Stimulated activated CD8-positive, alpha-beta memory T cell treated with anti-CD3 and anti-CD28 coated beads, Interleukin-15, amount 100 ng/mL, for 1 hour (primary cell): ENCODE measurements around the gene KCNMA1.

Source experiments
- DNase-seq: peaks from one replicate; pipeline ENCODE4 v3.0.0-alpha.2; 2020; ENCODE audit warnings: low read depth

KCNMA1 gene

DNA sequence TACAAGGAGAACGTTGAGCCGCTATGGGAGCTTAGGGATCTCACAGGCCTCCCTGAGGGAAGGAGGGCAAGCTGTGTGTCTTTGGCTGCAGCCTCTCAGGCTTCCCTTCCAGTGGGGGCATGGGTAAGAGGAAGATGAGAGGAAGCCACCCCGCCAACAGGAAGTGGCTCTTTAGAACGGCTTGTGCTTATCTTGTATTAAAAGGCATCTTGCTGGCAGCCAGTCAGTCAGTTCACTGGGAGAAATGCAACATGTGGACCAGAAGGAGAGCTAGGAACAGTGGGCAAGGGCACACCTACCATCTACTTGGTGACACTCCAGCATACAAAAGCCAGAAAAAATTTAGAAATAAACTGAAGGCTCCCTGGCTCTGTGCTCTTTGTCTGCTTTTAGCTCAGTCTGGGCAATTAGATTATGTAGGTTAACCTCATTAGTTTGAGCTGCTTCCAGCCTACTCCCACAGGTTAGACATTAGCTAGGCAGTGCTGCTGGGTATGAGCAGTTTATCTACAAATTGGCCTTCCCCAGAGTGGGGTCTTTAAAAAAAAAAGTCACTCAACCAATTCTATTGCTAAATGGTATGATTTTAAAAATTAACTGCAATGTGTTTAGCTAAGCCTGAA is 595.9 kb downstream of the KCNMA1 start:
- DNase-seq = no peak

DNA sequence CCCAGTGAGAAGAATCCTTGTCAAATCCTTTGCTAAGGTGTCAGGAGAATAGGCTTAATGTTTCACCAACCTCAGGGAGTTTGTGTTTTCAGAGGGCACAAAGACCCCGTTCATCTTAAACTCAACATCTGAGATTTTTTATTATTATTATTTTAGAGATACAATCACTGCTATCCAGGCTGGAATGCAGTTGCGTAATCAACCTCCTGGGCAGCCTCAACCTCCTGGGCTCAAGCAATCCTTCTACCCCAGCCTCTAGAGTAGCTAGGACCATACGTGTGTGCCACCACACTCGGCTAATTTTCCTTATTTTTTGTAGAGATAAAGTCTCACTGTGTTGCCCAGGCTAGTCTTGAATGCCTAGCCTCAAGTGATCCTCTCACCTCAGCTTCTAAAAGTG is 599.2 kb downstream of the KCNMA1 start:
- no peak for DNase-seq

DNA sequence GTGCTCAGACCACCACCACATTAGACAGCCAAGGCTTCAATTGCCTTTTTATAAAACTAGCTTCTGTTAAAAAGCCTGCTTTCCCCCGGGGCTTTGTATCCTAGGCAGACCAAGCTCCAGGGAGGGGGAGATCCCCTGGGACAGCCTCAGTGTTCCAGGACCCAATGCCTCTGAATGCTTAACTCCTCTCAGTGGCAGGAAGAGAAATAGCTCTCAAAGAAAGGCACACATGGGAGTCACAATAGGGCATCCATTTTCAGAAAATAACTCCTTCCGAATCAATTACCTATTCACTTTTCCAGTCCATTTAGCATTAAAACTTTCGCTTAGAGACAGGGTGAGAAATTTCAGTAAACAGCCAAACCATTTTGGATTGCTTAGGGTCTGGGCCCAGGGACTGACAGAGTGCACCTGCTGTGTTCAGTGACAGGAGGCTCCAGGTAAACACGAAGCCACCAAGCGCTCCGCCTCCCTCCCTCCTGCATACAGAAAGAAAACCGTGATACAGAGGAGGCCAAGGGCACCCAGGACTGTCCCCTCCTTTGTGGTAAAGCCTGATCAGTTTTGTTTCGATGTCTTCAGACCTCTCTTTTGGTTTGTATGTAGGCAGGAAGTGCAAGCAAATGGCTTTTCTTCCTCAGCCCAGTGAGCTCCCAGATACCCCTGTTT is 599.7 kb downstream of the KCNMA1 start:
- DNase-seq = no peak

DNA sequence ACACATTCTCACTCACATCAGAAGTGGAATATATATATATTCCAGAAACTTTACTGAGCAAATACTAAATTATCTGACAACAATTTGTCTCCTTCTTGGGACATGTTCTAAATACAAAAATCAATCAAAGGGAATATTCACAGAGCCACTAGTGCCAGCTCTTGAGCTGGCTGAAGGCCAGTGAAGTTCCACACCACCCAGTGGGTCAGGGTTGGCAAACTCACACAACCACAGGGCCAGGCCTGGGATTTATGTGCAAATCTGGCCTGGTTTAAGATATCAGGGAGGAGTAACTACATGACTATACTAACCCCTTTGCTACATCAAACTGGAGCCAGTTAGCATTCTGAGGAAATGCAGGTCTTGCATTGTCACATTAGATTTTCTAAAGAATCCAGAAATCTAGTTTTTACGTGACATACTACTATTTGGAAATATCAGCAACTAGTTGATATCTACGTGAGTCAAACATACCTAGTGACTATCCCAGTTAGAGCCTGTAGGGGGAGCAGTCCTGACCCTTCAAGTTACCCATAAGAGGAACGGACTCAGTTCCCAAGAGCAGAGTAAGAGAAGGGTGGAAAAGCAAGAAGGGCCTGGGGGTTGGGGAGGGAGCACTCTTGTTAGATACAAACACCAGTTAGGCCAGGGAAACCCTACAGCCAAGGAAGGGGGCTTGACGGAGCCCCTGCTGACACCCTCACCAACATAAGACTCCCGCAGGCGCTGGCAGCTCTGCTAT is 600.4 kb downstream of the KCNMA1 start:
- no peak for DNase-seq

DNA sequence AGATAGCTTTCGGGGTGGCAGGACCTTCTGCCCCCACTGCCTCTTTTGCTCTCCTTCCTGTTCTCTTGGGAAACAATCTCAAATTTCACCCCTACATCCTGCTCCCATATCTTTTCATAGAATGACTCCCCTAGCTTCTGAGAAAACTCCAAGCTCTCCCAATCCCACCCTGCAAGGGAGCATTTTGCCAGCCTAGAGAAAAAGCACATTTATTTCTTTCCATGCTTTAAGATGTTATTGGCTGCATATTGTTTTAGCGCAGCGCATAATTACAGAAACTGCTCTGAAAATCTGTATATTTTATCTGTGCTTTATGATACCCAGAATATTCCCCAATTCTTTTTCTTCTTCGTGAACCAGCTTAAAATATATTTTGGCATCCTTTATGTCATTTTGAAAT is 601.3 kb downstream of the KCNMA1 start:
- no peak for DNase-seq

DNA sequence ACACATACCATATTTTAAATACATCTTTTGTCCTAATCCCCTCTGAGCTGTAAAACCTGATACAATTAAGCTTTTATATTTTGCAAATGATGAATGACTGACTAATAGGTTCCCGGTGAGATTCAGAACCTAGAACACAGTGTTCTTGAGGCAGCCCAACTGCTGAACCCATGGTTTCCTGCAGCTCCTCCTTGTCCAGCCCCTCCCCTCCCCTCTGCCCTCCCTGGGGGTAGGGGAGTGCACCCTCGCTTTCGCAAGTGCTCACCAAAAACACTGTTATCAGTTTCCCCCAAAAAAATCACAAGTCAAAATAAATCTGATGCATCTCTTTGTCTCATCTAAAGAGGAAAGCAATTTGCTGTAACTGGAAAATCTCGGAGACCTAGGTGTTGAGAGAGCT is 602.8 kb downstream of the KCNMA1 start:
- DNase-seq = no peak

DNA sequence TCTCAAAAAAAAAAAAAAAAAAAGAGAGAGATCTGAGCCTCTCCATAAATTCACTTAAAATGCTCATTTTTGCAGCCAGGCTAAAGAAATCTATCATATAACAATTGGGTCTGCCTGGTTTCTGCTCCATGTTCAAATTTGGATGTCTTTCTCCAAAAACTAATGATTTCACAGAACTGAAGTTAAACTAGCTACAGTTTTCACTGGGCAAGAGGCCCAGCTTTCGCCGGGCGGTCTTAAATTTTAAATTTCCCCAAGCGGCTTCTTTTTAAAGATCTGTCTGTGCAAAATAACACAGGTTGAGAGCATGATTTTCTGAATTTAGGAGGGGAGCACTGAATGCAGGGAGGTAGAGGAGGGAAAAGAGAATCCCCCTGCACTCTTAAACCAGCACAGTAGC is 603.4 kb downstream of the KCNMA1 start:
- no peak for DNase-seq

DNA sequence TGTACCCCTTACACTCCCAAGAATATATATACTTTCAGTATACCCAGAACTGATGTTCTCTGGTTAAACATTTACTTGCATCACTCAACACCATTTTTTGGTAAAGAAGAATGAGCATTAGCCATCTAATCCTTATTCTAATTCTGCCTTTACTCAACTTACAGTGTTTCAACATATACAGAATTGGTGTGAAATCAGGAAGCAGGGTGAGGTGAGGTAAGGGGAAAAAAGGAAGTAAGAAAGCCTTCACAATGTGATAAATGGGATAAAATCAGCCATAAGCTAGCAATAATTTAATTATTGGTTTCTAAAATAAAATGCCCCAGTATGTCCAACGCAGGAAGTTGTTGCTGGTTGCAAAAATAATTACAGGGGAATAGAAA is 605.4 kb downstream of the KCNMA1 start:
- DNase-seq = no peak

DNA sequence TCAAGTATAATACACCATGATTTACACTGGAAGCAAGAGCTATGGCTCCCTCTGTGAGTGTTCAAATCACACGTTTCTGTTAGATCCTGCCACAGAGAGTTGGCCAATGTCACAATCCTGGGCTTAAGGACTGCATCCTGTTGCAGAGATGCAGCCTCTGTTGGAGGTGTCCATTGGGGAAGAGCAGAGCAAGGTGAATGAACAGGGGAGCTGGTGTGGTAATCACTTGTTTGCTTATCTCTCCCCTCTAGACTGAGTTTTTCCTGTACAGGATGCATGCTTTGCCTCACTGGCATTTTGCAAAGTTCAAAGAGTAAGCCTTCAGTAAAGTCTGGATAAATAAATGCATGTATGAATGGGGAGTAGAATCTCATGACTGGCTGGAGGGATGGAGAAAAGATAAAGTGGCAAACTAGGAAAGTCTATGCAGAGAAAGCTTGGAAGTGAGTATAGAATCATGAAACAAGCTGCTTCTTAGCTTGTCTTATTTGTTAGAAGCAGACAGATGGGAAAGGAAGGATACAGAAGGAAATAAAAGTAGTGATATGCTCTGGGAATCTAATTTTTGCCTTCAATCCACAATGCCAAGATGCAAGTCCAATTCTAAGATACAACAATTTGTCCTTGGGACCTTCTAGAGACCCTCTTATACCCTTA is 605.9 kb downstream of the KCNMA1 start:
- no peak for DNase-seq

DNA sequence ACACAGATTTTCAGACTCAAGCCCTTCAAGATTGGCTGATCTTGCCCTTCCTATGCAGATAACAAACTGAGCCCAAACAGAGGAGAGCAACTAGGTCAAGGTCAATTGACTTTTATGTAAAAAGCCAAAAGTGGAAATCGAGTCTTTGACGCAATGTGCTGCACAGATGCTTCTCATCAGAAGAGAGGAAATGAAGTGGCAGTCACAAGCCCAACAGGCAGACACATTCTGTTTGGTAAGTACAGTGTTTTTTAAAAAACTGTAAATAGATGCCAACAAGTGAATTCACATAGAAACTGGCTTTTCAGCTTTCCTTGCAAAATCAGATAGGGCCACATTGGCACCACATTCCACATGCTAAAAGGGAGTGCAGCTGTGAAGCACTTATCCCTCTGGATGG is 606.6 kb downstream of the KCNMA1 start:
- DNase-seq = no peak

DNA sequence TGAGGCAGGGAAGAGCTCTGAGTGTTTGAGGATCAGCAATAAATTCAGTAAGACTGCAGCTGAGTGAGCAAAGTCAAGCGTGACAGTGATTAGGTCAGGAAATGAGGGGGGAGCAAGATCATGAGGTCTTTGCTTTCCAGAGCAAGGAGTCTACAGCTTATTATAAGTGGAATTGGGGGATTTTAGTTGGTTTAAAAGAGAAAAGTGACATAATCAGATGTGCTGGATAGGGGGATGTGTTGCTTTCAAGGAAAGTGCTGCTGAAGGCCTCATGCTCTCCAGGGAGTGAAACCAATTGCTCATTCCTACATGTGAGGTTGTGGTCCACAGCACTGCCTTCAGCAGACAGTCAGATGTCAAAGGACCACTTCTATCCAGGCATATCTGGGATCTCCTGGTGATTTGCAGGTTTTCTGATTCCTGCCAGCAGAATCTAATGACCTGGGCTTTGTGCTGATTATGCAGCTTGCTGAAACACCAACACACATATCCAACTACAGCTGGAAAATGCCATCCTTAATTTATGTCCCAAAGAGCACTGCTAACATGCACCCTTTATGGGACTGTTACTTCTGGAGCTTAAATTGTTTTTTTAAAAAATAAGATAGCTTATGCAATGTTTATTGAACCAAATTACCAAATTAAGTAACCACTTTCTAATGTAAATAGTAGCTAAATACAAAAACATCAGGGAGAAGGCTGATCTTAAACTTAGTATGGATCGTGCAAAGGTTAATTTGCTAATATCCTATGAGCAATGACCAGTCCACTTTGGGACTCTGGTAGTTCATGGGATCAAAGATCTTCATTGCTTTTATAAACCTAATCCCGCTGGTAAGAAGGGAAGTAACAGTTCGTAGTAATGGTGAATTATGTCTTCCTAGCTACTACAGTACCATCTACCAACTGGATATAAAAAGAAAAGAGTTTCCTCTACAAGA is 607.6 kb downstream of the KCNMA1 start:
- no peak for DNase-seq

DNA sequence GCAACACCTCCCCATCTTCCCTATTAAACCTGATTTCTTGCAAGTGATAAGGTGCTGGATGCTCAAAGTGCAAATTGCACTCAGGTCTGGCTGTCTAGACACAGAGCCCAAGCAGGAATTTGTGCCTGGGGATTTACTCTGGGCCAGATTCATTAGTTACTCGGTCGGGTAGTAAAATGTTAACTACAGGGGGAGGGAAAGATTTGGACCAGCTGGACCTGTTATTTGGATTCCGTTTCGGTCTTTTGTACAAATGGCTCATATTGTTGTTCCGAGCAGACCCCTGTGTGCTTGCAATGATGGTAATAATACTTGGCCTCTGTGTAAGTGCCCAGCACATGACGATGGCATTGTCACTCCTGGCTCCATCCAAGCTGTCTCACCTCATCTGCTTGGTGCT is 609.6 kb downstream of the KCNMA1 start:
- DNase-seq = no peak

DNA sequence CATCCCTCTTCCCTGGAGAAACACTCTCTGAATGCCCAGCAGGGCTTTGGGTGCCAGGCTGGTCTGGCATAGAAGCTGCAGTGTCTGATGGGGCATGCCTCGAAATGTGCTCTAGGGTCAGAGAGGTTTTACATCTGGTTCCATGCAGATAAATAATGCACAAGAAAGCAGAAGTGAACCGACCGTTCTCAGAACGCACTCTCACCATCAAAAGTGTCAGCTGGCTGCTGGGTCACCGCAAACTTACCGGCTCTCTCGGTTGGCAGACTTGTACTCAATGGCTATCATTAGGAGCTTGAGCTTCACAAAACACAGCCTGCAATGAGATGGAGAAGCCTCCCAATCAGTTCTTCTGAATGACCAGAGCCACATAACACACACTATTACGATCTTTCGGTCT is 610.0 kb downstream of the KCNMA1 start:
- DNase-seq = no peak

DNA sequence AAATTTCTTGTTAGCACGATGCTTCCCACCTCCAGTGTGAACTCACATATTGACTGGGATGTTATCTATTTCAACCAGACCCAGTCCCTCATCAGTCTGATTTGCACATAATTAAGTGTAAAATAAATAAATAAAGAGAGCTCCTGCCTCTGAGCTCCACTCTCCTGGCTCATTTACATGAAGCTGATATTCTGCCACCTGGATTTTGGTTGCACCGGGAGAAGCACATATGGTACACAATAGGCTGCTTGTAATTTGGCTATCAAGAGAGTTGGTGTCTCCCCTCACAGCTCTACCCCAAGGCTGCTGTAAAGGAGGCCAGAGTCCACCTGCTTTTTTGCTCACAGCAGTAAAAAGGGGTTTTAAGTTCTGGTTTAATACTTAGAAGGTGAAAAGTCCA is 610.5 kb downstream of the KCNMA1 start:
- no peak for DNase-seq

DNA sequence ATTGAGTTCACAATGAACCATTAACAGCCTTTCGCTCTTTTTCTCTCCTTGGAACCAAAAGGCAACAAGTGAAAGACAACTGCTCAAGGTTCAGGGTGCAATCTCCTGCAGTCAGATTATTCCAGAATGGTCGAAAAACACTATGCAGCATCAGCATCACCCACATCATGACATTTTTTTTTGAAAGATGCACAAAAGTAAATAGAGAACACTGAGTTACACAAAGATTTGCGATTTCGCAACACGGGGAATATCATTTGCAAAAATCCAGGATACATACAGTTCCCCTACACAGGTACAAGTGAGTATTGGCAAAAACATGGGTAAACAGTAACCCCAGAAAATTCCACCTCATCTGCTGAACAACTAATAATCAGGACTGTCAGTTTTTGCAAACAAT is 611.5 kb downstream of the KCNMA1 start:
- no peak for DNase-seq

DNA sequence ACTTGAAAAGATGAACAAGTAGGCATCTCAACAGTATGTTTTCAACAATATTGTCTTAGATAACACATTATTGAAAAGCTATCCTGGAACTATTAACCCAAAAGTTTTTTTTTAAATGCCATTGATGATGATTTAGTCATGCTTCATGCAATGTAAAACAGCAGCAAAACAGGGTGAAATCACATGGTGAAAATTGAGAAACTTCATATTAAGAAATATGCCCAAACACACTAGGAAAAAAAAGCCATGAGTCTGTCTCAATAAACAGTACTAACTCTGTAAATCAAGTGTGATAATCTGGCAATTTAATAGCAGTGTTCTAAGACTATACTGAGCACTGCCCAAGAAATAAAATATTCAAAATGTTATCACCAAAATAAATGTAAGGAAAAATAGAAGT is 613.1 kb downstream of the KCNMA1 start:
- no peak for DNase-seq

DNA sequence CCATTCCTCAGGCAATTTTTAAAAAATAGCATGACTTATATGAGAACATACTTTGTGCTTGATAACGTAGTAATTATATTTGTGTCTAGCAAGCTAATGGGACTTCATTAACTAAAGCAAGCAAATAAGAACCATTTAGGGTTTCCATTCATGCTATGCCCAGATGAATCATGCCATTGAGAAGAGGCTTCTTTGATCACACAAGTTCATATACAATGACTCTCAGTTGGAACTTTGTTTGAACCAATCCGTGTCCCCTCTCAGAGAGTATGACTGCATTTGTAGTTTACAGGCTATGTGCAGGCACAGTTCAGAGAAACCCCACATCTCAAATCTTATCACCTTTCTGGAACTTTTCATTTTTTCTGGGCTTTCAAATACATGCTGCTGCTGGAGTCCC is 614.2 kb downstream of the KCNMA1 start:
- DNase-seq = no peak

DNA sequence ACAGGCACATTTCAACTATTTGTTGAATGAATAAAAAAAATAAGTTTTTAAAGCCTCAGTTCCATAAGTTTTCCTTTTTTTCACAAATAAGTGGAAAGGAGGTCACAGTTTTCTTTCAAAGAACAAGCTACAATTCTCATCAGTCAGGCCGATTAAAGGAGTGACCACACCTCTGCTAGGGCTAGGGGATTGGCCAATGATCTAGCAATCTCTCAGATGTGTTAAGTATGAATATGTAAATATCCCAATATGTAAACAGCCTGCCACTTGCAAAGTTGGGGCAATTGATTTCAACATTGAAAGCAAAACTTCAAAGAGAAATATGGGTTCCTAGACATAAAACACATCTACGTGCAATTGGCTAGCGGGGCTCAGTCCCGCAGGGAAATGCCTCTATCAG is 614.9 kb downstream of the KCNMA1 start:
- DNase-seq = no peak

DNA sequence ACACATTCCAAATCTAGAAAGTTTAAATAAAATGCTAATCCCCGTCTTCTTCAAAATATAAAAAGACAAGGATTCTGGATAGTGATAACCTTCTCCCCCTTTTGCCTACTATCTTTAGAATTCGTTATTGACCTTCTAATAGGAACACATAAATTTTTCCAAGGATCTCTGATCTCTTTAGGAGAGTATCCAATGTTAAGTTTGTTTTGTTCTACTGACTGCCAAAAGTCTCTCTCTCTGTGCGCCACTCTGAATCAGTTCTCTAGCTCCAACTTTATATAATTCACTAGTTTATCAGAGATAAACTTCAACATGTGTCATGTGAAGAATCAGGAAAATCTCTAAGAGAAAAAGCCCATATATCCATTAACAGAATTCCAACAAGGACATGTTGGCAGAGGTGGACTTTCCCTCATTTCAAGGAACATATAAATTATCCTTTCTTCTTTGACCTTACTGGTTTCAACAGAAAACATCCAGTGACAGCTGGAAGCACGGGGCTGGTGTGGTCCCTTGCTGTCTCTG is 615.6 kb downstream of the KCNMA1 start:
- DNase-seq = no peak

DNA sequence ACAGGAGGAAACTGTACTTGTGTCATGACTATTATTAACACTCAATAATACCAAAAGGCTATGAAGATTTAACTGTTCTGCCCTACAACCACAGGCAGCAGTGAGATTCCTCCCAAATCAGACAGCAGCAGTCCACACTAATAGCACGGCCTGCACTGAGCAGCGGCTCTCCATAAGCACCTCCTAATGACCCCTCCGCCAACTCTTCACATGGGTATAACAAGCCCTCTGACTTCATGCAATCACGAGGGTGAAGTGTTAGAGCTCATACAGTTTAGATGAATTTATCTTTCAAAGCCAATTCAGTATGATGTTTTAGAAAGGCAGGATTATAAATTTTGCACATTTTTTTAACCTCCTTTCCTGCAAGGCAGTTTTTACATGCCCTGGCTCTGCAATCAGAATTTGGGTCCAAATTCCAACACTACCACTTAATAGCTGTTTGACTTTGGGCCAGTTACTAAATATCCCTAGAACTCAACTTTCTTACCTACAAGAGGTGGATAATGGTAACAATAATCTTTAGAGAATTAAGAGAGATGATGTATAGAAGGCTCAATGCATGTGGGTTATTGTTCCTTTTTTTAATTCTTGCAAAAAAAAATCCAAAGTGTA is 617.1 kb downstream of the KCNMA1 start:
- no peak for DNase-seq

DNA sequence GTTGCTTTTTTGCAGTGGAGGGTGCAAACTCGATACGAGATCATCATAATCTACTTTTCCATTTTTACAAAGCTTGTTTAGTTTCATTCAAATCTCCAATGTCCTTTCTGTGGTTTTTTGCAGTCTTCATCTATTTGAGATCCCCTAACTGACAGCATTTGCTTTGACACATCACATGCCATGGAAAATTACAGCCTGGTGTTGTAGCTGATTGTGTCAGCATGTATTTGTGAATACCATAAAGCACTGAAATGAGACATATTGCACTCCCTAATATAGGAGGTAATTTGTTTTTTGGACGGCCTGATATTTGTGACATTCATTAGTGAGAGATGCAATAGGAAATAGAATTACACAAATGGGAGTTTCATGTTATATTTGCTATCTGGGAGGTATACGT is 620.8 kb downstream of the KCNMA1 start:
- no peak for DNase-seq
